ENCODE measurements around the gene KLHL26.

KLHL26 gene

DNA sequence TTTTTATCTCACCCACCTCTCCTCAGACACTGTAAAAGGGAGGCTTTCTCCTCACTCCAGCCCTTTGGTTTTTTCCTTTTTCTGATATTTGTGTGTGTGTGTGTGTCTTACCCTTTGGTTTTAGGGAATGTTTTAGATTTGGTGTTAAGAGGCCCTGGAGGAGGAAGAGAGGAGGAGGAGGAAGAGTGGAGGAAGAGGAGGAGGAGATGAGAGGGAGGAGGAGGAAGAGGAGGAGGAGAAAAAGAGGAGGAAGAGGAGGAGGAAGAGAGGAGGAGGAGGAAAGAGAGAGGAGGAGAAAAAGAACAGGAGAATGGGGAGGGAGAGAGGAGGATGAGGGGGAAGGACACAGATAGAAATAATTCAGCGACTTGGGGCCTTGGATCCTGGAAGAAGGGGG, 10.5 kb downstream of the KLHL26 start:
- no peak for DNase-seq (ENCODE audit: low read depth)

DNA sequence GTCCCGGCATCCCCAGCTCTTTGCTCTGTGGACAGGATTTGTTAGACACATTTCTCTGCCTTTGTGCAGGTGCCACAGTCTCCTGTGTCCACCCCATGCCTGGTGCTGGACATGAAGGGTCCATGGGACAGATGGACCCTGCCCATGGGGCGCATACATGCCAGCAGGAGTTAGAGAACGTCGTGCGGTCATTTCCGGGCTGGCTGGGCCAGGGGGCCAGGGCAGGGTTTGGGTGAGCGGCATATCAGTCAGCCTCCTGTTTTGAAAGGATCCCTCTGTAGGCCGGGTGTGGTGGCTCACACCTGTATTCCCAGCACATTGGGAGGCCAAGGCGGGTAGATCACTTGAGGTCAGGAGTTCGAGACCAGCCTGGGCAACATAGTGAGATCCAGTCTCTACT, 11.0 kb downstream of the KLHL26 start:
- no peak for DNase-seq (ENCODE audit: low read depth)

DNA sequence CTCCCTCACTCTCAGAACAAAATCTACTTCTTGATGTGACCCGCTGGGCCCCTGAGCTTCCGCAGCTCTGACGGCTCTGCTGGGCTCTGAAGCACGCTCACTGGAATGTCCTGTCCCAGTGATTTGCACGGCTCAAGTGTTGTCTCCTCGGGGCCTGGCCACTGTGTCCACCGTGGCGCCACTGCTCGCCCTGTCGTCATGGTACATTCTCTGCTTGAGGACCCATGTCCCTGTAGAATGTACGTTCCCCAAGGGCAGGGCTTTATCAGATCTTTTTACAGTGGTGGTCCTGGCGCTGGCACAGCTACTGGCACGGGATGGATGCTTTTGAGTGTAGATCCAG, 12.1 kb downstream of the KLHL26 start:
- no peak for DNase-seq (ENCODE audit: low read depth)

DNA sequence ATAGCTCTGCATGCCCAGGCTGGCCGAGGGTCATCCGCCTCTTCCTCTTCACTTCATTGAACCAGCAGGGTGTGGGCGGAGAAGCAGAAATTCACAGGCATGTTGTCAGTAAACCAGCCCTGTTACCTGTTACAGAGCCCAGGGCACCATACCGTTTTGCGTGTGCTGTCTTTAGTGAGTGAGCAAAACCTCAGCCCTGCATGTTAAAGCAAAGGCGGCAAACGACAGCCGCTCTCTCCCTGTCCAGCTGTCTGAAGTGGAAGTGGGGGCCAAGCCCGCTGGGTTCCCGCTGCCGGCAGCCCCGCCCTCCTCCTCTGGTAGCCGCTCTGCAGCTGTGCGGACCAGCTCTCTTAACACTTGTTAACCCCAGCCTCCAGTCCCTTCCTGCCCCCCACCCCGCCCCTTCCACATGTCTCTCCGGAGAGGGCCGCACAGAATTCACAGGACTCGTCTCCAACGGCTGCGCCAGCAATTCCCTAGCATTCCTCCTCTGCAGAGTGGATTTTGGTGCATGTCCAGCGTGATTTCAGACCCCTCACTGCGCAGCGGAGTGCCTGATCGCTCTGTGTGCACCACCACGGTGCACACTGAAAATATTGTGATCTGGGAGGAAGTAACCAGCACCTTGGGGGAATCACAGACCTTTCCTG, 12.7 kb downstream of the KLHL26 start:
- no peak for DNase-seq (ENCODE audit: low read depth)

DNA sequence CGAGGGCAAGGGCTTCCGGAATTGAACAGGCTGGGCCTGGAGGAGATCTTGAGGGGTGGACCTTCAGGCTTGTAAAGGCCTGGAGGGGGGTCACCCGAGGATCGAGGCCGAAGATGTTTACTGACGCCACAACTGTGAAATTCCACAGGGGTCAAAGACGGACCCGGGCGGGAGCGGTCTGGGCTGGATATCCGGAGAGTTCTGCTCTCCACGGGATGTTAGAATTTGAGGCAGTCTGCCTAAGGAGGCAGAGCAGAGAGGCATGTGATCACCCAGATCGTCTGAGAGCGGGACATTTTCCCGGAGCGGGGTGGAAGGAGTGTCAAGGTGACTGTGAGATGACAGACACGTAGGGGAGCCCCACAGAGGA, 13.2 kb downstream of the KLHL26 start:
- no peak for DNase-seq (ENCODE audit: low read depth)

DNA sequence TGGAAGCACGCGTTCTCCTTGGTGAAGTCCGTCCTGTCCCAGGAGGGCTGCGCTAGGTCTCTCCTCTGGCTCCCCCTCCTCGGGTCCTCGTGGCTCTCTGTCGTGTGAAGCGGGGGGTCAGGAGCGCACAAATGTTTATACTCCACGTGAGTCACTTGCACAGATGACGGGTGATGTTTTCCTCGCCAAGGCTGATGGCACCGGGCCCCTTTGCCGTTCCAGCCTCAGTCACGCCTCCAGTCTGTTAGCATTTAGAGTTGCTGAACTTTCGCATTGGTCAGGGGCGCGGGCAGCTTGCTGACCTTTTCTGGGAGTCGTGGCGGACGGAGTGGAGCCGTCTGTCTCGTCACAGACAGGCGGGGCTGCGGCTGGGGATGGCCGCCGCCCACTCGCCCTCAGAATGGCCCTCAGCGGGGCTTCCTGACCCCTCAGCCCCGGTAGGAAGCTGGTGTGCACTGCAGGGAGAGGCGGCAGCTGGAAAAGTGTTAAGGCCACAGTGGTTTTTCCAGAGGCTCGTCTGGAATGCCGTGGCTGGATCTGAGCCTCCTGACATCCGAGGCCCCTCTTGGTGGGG, 13.7 kb downstream of the KLHL26 start:
- DNase-seq (ENCODE audit: low read depth), result no peak

DNA sequence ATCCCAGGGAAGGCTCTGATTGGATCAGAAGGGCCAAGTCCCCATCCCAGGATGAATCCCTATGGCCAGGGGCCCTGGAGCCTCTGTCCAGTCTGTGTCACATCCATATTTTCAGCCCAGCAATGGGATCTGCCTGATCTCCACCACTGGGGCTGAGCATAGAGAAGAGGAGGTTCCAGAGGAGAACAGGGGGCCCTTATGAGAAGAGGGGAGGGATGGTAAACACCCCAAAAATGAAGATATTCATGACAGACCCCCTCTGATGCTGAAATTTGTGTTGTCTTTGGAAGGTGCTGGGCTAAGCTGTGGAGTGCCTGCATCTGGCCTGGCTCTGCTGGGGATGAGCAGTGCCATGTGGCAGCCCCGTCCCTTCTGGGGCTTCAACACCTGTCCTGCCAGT, 14.5 kb downstream of the KLHL26 start:
- no peak for DNase-seq (ENCODE audit: low read depth)

DNA sequence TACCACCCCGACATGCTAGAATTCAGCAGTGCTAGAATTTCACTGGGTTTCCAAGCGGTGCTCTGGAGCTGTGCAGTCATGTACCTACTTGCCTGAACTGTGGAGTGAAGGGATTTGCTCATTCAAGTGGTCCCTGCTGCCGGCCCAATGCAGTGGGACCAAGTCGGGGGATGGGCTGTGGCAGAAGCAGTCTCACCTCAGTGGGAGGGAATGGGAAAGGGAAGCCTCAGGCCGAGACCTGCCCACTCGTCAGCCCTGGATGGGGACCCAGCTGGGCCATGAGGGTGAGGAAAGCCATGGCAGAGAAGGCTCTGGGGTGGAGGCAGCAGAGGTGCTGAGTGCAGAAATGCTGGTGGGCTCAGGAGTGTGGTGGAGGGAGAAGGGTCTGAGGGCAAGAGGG, 14.9 kb downstream of the KLHL26 start:
- DNase-seq (ENCODE audit: low read depth), result no peak

DNA sequence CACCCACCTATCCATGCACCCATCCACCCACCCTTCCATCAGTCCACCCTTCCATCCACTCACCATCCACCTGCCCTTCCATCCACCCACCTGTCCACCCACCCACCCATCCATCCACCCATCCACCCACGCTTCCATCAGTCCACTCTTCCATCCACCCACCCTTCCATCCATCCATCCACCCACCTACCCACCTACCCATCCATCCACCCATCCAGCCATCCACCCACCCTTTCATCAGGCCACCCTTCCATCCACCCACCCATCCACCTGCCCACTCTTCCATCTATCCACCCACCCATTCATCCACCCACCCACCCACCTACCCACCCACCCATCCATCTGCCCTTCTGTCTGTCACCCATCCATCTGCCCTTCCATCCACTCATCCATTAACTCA, 17.0 kb downstream of the KLHL26 start:
- no peak for DNase-seq (ENCODE audit: low read depth)

DNA sequence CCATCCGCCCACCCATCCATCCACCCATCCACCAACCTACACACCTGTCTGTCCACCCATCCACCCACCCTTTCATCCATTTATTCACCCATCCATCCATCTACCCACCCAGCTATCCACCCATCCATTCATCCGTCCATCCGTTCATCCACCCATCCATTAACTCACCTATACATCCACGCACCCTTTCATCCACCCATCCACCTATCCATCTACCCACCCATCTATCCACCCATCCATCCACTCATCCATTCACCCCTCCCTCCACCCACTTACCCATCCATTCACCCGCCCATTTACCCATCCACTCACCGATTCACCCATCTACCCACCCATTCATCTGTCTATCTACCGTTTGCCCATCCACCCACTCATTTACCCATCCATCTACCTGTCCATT, 17.6 kb downstream of the KLHL26 start:
- no peak for DNase-seq (ENCODE audit: low read depth)

DNA sequence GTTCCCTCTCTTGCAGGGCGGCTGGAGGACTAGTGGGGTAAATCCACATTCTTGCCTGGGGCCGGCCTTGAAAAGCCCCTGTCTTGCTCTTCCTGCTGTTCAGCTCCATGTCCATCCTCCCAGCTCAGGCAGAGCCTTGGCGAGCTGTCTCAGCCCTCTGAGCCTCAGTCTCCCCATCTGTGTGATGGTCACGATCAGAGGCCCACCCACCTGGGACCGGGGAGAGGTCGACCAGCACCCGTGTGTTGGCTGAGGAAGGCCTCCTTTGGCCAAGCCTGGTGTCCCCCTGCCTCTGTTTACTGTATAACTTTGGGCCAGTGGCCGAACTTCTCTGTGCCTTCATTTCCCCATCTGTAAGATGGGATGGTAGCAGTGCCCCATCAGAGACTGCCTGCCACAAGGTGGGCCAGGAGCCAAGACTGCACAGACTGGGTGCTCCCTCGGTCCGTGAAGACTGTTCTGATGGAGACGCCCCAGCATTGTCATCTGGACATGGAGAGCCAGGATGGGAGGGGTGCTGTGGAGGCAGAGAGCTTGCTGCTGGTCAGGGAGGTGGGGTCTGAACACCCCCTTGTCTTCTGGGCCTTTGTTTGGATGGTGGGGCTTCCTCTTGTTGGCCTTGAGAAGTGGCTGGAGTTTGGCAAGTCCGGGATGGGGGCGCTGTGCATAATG, 18.5 kb downstream of the KLHL26 start:
- no peak for DNase-seq (ENCODE audit: low read depth)

DNA sequence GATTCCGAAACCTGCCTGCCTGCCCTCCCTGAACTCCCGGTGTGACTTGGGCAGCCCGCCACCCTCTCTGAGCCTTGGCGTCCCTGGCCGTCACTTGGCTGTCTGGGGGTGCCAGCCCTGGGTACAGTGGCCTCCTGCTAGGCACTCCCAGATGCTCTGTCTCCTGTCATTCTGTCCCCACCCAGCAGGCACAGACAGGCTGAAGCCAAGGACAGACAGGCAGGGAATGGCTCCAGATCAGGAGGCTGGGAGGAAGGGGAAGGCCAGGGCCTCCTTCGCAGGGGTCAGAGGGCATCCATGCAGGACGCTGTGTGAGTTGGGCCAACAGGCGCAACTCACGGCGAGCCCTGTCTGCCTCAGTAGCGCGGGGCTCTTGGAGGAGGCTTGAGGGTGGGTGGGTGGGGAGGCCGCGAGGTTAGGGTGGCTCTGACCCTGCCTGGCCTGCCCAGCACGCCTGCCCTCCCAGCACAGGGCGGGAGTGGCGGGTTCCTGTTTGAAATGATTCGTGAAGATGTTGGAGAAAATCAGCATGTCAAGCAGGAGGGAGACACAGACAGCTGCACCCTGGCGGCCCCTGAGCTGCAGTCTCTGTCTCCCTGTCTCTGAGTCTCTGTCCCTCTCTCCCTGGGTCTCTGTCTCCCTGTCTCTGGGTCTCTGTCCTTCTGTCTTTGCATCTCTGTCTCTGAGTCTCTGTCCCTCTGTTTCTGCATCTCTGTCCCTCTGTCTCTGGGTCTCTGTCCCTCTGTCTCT, 19.7 kb downstream of the KLHL26 start:
- DNase-seq (ENCODE audit: low read depth), result no peak

DNA sequence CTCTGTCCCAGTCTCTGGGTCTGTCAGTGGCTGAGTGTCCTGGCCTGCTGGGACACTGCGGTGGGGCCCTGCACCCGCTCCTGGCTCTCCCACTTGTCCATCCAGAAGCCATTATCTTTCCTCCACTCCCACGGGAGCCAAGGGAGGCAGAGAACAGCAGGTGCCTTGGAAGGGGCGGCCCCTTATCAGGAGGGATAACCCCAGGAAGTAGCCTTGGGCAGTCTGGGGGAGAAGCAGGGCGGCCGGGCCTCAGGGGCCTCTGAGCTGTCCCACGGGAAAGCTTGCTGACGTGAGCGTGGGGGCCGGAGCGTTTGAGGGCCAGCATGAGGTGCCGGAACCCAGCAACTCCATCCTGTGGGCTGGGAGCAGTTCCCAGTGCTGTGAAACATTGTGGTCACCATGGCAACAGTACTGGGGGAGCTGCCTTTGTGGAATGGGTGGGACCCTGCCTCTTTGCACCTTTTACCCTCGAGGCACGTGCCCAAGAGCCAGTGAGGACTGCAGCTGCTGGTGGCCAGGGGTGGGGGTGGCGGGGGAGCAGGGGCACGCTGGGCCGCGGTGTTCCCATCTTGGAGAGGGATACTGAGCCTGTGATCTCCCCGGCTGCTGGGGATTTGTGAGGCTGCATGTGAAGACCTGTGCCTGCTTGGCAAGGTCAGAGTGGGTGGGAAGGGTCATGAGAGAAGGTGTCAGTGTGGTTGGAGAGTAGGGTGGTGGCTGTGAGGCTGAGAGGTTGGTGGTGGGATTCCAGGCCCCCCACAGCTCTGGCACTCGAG, 20.9 kb downstream of the KLHL26 start:
- DNase-seq (ENCODE audit: low read depth), result no peak

DNA sequence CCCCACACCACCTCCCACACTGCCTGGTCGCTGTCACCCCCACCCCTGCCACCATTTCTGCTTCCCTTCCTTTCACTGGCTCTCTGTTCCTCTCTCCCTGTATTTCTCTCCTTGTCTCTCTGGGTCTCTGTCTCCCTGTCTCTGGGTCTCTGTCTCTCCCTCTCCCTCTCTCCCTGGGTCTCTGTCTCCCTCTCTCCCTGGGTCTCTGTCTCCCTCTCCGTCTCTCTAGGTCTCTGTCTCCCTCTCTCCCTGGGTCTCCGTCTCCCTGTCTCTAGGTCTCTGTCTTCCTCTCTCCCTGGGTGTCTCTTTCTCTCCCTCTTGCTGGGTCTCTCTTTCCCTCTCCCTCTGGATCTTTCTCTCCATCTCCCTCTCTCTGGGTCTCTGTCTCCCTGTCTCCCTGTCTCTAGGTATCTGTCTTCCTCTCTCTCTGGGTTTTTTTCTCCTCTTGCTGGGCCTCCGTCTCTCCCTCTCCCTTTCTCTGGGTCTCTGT, 21.6 kb downstream of the KLHL26 start:
- no peak for DNase-seq (ENCODE audit: low read depth)

DNA sequence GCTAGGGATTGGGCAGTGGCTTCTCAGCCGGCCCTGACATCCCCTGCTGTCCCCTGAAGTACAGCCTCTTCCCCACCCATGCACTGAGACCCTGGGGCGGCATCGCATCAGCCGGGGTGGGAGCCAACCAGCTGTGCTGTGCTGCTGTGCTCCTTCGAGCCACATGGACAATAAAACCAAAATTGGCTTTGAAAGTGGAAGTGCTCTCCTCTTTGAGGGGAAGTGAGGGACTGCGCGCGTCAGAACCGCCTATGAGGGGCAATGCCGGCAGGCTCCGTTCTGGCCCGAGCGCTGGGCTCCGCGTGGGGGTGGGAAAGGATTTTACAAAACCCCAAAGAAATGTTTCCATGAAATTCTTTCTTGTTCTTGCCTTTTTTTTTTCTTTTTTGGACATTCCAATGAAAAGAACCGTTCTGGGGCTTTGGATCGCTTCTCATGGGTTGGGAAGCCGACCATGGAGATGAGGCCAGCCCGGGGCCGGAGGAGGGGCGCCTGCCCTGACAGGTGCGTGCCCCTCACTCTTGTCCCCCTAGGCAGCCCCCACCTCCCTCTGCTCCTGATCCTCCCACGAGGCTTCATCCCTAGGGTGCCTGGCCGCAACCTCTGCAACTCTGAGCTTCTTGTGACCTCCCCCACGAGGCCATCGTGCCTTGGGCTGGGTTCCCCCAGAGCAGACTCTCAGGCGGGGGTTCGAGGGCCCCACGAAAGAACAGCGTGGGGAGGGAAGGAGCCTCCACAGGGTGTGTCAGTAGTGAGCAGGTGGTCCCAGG, 22.6 kb downstream of the KLHL26 start:
- DNase-seq (ENCODE audit: low read depth), result no peak

DNA sequence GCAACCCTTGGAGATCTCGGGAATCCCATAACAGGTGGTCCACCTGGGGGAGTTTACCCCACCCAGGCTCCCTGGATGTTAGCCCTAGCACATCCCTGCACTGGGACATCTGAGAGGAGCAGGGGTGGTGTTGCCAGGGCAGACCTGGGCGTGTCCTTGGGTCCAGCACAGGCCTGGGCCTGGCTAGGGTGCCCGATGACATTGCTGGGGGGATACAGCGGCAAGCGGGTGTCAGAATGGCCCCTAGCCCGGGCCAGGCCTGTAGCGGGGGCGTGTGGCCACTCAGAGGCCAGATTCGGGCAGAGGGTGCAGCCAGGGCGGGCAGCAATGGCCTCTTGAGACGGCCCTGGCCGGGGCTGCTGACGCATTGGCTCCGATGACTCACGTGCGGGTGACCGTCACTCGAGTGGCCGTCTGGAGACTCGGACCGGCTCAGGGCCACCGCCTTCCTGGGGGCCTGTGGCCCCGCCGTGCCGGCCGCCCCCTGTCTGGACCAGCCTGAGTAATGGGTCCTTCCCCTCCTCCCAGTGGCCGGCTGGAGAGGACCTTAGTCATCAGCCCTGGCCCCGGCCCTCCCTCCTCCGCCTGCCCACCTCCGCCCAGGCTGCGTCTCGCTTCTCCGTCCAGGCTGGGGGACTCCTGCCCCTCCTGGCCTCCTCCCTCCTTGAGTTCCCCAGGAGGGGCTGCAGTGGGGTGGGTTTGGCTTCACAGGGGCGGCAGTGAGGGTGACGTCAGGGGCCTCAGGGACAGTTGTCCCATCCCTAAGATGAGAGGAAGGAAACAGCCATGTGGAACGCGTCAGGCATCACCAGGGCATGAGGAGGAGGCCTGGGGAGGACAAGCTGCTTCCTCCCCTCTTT, 23.5 kb downstream of the KLHL26 start:
- no peak for DNase-seq (ENCODE audit: low read depth)

DNA sequence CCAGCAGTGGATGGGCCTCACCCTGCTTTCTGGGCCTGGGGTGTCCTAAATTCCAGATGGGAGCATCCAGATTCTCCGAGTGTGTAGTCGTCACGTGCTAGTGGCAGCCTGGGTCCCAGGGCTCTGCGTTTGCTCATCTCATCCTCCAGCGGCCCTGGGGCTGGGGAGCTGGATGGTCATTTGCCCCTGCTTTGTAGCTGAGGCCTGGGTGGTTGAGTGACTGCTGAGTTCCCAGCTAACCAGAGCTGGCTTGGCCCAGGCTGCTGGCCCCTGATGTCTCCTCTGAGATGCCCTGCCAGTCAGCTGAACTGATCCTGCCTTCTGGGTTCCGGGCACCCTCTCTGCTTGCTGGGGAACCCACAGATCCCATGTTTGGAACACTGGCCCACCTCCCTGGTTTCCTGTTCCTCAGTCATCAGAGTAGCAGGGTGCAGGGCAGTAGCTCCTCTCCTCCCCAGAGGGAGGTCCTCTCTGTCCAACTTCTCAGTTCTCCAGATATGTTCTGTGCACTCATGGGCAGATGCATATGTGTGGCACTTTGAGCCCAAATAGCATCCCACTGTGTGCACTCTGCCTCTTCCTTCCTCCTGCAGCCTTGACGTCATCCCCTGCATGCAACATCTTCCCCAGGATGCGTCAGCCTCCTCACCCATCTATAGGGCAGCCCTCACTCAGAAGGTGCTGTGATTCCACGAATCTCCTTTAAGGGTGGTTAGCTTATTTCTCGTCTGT, 24.3 kb downstream of the KLHL26 start:
- no peak for DNase-seq (ENCODE audit: low read depth)

DNA sequence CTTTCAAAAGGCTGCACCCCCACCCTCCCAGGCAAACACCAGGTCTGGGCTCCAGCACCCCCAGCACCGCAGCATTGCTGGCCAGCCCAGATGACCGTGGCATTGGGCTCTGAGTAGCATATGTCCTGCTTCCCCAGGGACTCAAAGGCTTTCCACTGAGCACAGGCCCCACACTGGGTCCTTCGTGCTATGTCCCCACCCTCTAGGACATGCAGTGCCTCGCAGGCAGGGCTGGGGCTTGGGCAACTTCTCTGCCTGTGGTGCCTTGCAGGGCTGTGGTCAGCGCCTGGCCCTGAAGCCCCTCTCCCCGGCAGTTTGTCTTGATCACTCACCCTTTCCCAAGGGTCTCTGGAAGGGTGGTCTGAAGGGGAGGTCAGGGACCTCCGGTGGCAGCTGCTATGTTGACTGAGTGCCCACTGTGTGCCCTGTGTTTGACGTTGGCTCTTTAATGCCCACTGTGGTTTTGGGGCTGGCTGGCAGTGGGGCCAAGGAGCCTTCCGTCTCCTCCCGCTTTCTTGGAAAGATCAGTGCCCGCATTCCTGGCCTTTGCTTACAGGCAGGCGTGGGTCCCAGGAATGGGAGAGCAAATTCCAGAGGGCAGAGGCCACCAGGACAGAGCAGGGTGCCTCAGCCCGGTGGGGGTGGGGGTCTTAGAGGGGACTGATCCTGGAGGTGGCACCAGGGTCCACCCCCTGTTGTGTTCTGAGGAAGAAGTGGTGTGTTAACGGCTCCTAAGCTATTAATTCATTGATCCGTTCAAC, 26.3 kb downstream of the KLHL26 start:
- no peak for DNase-seq (ENCODE audit: low read depth)

DNA sequence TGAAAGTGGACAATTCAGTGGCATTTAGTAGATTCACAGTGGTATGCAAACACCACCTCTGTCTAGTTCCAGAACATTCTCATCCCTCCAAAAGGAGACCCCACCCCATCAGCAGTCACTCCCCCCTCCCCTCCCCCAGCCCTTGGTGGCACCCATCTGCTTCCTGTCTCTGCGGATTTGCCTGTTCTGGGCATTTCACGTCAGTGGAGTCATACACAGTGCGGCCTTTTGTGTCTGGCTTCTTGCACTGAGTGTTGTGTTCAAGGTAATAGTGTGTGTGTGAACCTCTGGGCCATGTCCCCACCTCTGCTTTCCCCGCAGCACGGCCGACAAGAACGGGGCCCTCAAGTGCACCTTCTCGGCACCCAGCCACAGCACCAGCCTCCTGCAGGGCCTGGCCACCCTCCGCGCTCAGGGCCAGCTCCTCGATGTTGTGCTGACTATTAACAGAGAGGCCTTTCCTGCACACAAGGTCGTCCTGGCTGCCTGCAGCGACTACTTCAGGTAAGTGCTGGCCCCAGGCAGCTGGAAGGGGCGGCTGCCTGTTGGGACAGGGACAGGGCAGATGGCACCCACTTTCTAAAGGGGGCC, 27.2 kb downstream of the KLHL26 start:
- DNase-seq (ENCODE audit: low read depth), result no peak

Data from activated gamma-delta T cell treated with anti-CD3 and anti-CD28 coated beads, Interleukin-2, amount 50 U/mL, for 16 hours (primary cell).